GM19023 (cell line): ENCODE data around the gene MEGF11.
A peak's percentile ranks its signal among the peaks of the same experiment; 100 is the strongest.
"Not testable (repeated sequence)": the region's sequence is repeated elsewhere in the genome, so short reads cannot be mapped to it uniquely, and the experiment has no call there.

Experiments used
- ATAC-seq: cut with Tn5 transposase; IDR thresholded peaks from one replicate; pipeline ENCODE4 v1.9.1; 2021; ENCODE audit warnings: mild to moderate bottlenecking, moderate library complexity; ENCODE audit not compliant: unreplicated experiment

MEGF11 gene

DNA sequence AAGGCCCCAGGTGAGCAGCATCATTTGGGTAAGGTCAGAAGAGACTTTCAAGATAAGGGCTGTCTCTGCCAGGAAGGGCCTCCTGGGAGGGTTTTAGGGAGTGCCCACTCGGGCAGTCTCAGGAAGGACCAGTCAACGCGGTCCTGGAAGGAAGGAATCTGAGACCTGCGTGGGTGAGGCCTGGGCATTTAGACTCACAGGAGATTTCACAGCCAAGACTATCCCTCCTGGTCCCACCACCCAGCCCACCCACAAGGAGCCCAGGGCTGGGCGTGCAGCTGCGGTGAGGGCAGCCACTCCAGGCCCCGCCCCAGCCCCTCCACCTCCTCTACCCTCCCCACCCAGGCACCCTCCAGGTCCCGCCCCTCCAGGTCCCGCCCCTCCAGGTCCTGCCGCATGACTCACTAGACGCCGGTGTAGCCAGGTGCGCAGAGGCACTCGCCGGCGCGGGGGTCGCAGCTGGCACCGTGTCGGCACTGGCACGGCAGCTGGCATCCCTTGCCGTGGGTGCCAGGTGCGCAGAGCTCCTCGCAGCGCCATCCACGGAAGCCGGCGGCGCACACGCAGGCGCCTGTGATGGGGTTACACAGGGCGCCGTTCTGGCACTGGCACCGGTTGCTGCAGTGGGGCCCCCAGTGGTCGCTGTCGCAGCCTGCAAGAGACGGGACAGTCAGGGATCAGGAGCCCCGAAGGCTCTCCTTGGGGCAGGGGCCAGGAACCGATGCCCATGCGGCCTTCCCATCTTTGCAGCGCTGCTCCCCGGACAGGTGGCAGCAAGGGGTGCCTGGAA, 271.5 kb downstream of the MEGF11 start:
- peak; percentile 69 for ATAC-seq

- ATAC-seq: no peak
These were observed 272.6 kb downstream of the MEGF11 start for GRCh38 chr15:65980824-65981456.

- ATAC-seq: no peak
These were observed 273.7 kb downstream of the MEGF11 start for GRCh38 chr15:65979837-65980236.

DNA sequence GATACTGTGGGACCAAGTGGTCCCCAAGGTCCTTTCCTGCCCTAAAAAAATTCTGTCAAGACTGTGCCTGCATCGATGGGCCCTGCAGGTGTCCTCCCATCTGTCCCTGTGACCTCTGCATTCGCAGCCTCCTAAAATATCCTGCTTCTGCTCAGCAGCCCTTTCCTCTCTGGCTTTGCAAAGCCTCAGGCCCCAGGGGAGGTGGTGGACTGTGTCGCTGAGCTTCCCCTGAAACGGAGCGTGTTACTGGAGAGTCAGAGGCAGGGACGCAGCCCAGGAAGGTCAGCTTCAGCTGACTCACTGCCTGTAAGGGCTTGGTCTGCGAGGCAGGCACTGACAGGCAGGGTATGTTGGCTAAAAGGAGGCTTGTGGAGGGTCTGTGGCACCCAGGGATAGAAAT, 274.2 kb downstream of the MEGF11 start:
- no peak for ATAC-seq

DNA sequence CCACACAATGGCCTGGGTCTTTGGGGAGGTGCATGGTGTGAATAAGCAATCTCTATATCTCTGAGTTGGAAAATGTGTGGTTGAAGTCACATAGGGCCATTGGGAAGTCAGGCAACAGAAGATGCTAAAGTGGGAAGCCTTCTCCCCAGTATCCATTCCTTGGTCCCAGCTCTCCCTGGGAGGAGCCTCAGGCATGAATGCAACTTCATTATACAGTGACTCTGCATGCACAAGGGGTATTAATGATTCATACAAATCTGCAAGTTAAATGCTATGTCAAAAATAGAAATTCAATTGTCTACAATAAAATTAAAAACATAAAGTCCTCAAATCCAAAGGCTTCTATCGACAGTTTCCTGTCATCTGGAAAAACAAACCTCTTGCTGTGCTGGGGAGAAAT, 275.4 kb downstream of the MEGF11 start:
- ATAC-seq: no peak

DNA sequence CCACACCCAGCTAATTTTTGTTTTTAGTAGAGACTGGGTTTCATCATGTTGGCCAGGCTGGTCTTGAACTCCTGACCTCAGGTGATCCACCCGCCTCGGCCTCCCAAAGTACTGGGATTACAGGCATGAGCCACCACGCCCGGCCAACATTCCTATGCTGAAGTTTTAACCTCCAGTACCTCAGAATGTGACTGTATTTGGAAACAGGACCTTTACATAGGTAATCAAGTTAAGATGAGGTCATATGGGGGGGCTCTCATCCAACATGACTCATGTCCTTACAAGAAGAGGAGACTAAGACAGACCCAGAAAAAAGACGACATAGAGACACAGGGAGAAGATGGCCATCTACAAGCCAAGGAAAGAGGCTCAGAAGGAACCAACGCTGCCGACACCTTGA, 277.4 kb downstream of the MEGF11 start:
- ATAC-seq: not testable (repeated sequence)

GRCh38 chr15:65971741-65971995, 281.9 kb downstream of the MEGF11 start:
- ATAC-seq: no peak

GRCh38 chr15:65970937-65971740, 282.4 kb downstream of the MEGF11 start:
- no peak for ATAC-seq

DNA sequence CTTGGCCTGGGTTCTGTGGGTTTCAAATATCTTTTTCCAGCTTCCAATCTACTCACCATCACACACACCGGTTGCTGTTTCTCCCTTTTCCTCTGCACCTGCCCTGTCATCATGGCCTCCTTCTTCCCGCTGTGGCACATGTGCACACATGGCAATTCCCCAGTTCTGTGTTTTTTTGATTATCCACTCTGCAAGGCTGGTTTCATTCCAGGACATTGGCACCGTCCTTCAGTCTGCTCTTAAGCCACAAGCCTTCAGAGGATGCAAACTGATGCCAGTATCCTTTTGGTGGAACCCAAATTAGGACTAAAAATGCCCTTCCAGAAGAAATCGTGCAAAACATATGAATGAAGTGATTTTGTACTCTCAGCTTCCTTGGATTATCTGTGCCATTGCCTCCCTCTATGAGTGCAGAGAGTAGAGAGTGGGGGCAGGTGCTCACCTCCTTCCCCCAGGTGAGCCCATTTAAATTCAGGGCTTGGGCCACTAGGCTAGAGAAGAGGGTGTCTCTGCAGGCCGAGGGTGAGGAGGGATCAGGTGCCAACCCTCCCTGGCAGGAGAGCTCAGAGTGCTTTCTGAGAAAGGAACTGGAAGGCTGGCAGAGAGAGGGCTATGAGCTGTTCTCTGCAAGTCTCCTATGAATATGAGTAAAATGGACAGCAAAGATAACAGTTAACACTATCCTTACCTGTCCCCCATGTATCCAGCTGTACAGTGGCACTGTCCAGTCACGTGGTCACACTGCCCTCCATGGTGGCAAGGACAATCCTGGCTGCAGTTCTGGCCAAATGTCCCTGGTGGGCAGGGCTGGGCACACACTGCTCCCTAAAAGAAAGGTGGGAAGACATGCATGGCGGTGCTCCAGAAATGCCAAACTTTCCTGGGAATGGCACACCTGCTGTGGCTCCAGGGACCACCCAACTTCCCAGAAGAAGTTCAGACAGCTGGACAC, 283.4 kb downstream of the MEGF11 start:
- ATAC-seq: no peak

GRCh38 chr15:65968511-65968910, 285.0 kb downstream of the MEGF11 start:
- ATAC-seq: no peak

DNA sequence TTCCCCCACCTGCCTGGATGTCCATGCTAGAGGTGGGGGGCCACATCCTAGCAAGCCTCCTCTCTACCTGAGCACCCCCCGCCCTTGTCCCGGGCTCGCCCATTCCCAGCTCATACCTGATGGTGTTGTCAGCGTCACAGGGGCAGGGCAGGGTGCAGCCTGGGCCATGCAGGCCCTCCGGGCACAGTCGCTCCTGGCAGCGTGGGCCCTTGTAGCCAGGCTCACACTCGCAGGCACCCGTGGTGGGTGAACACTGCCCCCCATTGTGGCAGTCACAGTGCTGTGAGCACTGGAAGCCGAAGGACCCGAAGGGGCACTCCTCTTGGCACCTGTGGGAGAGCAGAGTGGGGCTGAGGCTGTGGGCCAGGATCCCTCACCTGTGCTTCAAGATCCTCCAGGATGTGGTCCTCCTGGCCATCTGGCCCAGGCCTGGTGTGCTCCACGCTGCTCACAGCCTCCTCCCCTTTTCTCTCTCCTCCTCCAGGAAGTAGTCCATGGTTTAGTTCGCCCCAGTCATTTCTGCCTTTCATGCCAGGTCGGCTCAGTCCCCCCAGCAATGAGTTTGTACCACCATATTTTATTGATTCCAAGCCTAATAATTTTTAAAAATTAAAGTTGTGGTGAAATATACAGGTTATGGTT, 288.6 kb downstream of the MEGF11 start:
- no peak for ATAC-seq

GRCh38 chr15:65963911-65964482, 289.6 kb downstream of the MEGF11 start:
- ATAC-seq: no peak

DNA sequence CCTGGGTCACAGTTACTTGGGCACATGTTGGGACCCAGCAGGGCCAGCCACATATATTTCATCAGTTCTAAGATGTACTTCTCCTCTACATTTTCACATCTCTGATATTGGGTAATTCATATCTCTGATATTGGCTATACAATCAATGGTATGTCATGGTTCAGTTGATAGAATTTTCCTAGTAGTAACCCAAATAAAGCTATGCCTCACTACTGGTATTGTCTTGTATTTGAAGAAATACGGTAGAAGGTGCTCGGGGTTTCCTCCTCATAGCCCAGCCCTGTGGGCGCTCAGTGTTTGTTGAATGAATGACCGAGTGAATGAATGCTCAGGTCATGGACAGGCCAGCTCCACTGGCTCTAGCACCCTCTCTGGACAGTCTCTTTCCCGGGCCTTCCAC, 290.2 kb downstream of the MEGF11 start:
- ATAC-seq: no peak

- no peak for ATAC-seq
These were observed 291.4 kb downstream of the MEGF11 start for GRCh38 chr15:65962187-65962586.

DNA sequence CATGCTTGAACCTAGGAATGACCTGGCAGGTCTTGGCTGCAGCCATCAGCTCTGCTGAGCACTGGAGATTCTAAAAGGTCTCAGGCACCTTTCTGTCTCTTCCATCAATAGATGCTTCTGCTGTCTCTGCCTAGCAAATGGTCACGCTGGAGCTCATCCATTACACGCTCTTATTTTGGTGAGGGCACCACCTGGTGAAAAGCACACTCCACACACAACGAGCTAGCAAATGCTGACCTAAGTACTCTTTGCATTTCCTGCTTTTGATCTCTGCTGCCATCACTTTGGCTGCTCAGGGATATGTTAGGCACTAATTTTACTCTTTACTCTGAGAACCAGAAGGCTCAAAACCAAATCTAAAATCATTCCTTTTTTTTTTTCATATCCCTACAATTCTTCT, 293.0 kb downstream of the MEGF11 start:
- no peak for ATAC-seq

GRCh38 chr15:65958835-65959234, 294.7 kb downstream of the MEGF11 start:
- no peak for ATAC-seq

DNA sequence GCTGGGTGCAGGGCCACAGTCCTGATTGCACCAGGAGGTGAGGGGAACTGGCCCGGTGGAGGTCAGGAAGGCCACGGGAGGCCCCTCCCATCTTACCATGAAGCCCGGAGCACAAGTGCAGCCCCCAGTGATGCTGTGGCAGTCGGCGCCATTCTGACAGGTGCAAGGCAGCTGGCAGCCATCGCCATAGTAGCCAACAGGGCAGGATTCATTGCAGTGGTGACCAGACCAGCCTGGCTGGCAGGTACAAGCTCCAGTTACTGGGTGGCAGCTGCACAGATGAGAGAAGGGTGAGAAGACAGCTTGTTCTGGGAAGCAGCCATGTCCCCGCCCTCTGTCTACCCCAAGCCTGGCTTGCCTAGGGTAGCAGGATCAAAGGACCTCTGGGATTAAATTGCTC, 296.1 kb downstream of the MEGF11 start:
- no peak for ATAC-seq

DNA sequence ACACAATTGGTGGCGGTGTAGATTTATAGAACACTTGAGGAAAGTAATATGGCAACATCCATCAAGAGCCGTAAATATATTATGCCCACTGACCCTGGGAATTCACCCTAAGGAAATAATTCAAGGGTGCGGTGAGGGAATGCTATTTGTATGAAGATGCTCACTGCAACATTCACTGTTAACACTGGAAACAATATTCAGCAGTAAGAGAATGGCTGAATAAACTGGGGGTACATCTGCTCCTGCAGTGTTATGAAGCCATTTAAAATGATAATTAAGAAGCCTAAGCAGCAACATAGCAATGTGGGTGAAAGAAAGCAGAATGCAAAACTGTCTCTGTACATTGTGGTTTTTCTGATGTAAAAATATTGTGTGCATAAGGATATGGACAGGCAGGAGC, 296.7 kb downstream of the MEGF11 start:
- ATAC-seq: no peak

DNA sequence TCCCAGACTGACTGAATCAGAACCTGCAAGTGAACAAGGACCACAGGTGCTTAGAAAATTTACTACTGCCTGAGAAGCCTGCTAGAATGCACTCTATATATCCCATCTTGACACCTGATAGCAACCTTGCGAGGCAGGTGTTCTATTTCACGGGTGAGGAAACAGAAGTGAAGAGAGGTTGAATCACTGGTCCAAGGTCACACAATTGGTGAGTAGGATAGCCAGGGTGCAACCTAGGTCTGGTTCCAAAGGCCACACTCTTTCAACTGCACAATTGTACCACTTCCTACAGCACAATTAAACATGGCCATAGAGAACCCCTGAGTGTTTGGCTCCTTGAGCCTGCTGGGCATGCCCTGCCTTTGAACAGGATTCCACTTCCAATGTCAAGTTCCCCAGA, 297.2 kb downstream of the MEGF11 start:
- no peak for ATAC-seq

DNA sequence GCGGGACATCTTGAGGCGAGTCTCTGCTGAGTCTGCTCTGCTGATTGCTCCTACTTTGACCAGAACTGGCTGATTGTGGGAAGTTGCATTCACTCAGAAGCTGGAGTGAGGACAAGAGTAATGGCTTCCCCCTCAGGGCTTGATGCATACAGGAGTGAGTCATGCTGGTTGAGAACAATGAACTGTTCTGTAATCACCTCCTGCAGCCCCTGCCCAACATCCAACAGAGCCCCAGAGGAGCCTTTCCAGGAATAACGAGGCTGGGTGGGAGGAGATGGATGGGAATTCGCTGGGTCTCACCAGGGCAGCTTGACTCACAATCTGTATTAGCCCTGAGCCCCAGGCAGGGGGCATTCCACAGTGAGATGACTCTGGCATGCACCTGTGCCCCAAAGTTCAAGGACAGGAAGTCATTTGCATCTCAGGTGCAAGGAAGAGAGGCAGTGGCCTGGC, 299.2 kb downstream of the MEGF11 start:
- ATAC-seq: no peak
